ENCODE data around the gene RSPRY1.

- no peak for TF ChIP-seq CTCF (IDR thresholded peaks at IDR 0.05)
- TF ChIP-seq POLR2A (IDR thresholded peaks at IDR 0.05), result no peak
Measured at GRCh38 chr16:57264950-57265371, 78.8 kb downstream of the RSPRY1 start.

Data from ovary (tissue), 3 donors.